ENCODE measurements around the gene SLC35C1.

GRCh38 chr11:45811109-45811435, 6.1 kb downstream of the SLC35C1 start:
- no peak for TF ChIP-seq L3MBTL2 (conservative IDR thresholded peaks at IDR 0.05)
- TF ChIP-seq ARNT (IDR thresholded peaks at IDR 0.05): no peak
- TF ChIP-seq FOXM1 (IDR thresholded peaks at IDR 0.05; ENCODE audit: borderline replicate concordance): no peak
- TF ChIP-seq, protein P1, sequence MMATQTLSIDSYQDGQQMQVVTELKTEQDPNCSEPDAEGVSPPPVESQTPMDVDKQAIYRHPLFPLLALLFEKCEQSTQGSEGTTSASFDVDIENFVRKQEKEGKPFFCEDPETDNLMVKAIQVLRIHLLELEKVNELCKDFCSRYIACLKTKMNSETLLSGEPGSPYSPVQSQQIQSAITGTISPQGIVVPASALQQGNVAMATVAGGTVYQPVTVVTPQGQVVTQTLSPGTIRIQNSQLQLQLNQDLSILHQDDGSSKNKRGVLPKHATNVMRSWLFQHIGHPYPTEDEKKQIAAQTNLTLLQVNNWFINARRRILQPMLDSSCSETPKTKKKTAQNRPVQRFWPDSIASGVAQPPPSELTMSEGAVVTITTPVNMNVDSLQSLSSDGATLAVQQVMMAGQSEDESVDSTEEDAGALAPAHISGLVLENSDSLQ (IDR thresholded peaks at IDR 0.05): no peak
- no peak for TF ChIP-seq BHLHE40 (IDR thresholded peaks at IDR 0.05; ENCODE audit: borderline replicate concordance)
- no peak for TF ChIP-seq SUZ12 (IDR thresholded peaks at IDR 0.05)

All from HEK293T (cell line).